Endothelial cell of hepatic sinusoid (primary cell): ENCODE data around the gene AGAP1.
"Not testable (repeated sequence)": the region's sequence is repeated elsewhere in the genome, so short reads cannot be mapped to it uniquely, and the experiment has no call there.

Experiments
- in situ Hi-C: cut with HindIII; loops from 2 replicates; pipeline ENCODE4 v1.10.0; 2017; ENCODE audit warnings: low sequenced_read_pairs

The AGAP1 gene

GRCh38 chr2:235746257-235746934 lies 252.6 kb downstream of the AGAP1 start:
- in situ Hi-C loops: no loop called here

DNA sequence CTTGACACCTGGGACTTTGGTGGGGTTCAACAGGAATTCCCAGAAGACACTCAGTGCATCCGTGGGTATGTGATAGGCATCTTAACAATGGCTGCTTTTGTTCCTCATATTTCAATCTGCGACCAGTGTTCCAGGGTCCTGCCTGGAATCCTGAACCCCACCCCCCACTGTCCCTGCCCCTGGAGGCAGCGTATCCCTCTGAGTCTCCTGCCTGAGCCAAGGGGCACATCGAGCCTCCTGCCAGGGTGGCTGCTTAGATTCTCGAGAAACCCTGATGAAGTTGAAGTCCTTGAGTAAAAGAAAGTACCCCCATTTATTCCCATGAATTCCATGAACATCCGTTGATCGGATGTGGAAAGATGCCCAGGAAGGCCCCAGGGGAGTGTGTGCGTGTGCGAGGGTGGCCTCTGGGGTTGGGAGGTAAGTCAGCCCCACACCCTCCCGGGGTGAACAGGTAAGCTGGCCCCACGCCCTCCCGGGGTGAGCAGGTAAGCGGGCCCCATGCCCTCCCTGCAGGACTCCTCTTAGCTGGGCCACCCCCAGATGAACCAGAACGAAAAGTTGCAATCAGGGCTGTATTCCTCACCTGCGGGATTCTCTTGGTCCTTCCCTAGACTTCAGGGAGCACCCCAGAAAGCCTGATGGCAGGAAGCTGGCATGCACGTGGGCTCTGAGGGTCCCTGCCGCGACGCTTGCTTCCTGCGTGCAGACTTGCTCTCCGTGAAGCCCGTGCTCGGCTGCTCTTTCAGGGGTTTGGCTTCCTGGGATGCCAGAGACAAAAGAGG lies 253.3 kb downstream of the AGAP1 start:
- in situ Hi-C loops: no loop called here

- in situ Hi-C loops: no loop called here
Measured at GRCh38 chr2:235747786-235748091, 253.9 kb downstream of the AGAP1 start.

GRCh38 chr2:235749121-235749770 lies 255.4 kb downstream of the AGAP1 start:
- in situ Hi-C loops: no loop called here

DNA sequence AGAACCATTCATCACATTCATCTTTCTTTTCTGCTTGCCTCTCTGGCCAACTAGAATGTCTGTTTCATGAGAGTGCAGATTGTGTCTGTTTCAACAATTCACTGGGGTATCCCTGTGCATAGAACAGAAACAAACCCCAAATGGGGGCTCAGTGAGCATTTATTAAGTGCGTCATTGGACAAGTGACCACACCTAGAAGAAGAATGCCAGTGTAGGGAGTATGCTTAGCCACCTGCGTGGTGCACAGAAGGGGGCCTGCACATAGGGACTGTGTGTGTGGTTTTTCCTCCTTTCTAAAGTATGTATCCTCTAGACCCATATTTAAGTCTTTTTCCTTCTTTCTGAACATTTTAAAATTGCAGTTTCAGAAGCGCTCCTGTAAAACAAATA lies 255.9 kb downstream of the AGAP1 start:
- in situ Hi-C loops: no loop called here

GRCh38 chr2:235752846-235753245 lies 259.0 kb downstream of the AGAP1 start:
- in situ Hi-C loops: no loop called here

- in situ Hi-C loops: no loop called here
Measured at GRCh38 chr2:235754357-235755207, 260.7 kb downstream of the AGAP1 start.

DNA sequence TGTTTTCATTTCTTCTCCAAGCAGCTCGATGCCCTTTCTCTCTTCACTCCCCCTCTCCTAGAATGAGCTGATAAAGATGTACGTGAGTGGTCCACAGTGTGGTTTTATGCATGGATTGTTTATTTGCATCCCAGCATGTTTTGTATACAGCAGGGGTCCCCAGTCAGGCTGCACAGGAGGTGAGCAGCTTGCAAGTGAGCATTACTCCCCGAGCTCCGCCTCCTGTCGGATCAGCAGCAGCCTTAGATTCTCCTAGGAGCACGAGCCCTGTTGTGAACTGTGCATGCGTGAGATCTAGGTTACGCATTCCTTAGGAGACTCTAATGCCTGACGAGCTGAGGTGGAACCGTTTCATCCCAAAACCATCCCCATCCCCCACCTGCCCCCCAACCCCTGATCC lies 262.6 kb downstream of the AGAP1 start:
- in situ Hi-C loops: no loop called here

DNA sequence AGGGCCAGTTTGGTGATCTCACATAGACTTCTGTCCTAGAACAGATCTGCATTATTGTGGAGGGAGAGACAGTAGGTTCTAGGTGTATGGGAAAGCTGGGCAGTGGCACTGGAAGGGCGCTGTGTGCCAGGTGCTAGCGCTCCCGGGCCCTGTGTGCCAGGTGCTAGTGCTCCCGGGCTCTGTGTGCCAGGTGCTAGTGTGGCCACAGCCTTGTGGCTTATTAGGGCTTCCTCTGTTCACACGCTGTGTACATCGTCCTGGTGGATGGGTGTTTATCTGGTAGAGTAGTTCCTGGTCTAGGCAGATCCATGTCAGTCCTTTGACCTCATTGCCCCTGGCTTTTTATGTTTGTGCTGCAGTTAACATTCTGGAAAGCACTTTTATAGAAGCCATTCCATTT lies 263.4 kb downstream of the AGAP1 start:
- in situ Hi-C loops: no loop called here

DNA sequence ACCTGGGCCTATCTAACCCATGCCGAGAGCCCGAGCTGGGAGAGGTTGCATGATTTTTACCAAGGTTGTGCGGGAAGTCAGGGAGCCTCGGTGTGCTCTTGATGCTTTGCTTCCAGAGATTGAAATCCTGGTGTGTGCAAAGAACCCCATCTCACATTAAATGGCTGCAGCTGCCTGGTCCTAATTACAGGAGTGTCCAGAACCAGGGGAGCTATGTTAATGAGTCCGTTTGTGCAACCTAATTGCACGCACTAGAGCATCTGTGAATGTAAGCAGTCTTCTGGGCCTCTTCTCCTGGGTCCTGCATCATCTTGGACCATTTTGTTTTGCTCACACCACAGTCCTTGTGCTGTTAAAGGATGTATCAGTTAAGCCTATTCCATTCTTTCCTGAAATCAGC lies 263.8 kb downstream of the AGAP1 start:
- in situ Hi-C loops: no loop called here

- in situ Hi-C loops: no loop called here
Measured at GRCh38 chr2:235762832-235763598, 269.2 kb downstream of the AGAP1 start.

- in situ Hi-C loops: no loop called here
Measured at GRCh38 chr2:235763816-235764215, 270.0 kb downstream of the AGAP1 start.

- in situ Hi-C loops: not testable (repeated sequence)
Measured at GRCh38 chr2:235764478-235764877, 270.6 kb downstream of the AGAP1 start.

GRCh38 chr2:235765181-235765820 lies 271.5 kb downstream of the AGAP1 start:
- in situ Hi-C loops: no loop called here

DNA sequence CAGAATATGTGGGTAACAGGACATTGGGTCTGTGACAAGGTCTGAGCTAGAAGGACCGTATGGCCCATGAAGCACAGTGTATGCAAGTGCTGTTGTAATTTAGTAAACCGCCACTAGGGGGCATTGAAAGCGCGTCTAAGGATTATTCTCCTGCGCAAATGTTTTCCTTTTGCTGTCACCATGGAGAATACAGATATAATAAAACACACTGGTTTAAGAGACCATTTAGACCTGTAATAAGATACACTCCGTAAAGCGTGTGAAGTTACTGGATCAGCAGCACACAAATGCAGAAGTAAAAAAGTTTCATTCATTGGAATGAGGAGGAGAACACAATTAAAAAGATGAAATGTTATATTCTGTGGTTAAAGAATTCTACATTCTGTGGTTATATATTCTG lies 272.4 kb downstream of the AGAP1 start:
- in situ Hi-C loops: no loop called here

DNA sequence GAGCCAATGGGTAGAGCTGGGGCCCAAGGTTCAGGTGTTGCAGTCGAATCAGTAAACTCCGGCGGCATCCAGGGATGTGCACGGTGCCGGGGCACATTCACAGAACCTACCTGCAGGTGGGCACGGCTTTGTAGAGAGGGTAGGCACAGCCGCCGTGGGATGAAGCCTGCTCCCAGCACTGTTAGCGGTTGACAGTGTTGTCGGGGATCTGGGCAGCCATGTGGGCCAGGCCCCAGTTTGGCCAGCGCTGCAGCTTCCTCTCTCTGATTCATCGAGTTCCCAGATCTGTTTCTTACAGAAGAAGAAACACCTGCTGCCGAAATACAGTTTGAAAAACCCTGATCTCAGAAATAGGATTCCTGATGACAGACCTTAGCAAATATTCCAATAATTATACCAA lies 274.8 kb downstream of the AGAP1 start:
- in situ Hi-C loops: no loop called here

DNA sequence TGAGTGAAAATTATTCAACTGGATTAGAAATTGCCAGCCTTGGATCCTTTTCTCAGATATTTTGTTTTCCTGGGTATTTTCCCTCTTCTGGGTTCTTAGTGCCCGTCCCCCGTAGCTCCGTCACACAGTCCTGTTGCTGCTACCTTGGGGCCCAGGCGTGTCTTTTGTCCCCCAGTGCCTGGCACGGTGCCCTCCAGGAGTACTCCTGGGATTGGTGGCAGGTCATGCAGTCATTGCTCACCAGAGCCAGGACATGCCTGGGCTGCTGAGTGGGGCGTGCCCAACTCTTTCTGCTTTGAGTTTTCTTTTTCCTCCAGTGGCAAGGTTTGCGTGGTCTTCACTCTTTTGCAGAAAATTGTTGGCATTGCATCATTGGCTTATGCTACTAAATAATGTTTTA lies 275.2 kb downstream of the AGAP1 start:
- in situ Hi-C loops: no loop called here

GRCh38 chr2:235770909-235771820 lies 277.3 kb downstream of the AGAP1 start:
- in situ Hi-C loops: no loop called here
